Tongue (tissue), 3 donors: Measurements from ENCODE around the gene LRRC47. TPM values are rescaled to one million over a fixed set of nuclear protein-coding genes. Genes with fewer than 3 reads are reported as not detected.

Experiments
- DNase-seq: peaks from one replicate; pipeline ENCODE4 v3.0.0-alpha.2; 2015
- small RNA-seq: library from RNA; depleted of rRNA; stranded (forward); fragments of <200 nt; gene quantifications from one replicate; pipeline ENCODE3, GENCODE V24; 2014; ENCODE audit warnings: low replicate concordance
- total RNA-seq: library from RNA; depleted of rRNA; stranded (reverse); fragments of >200 nt; gene quantifications from one replicate; pipeline ENCODE4 v1.2.3, GENCODE V29; 2014

Gene LRRC47
- total RNA-seq, 1 donor from 2014 or later = 43.3 TPM

DNA sequence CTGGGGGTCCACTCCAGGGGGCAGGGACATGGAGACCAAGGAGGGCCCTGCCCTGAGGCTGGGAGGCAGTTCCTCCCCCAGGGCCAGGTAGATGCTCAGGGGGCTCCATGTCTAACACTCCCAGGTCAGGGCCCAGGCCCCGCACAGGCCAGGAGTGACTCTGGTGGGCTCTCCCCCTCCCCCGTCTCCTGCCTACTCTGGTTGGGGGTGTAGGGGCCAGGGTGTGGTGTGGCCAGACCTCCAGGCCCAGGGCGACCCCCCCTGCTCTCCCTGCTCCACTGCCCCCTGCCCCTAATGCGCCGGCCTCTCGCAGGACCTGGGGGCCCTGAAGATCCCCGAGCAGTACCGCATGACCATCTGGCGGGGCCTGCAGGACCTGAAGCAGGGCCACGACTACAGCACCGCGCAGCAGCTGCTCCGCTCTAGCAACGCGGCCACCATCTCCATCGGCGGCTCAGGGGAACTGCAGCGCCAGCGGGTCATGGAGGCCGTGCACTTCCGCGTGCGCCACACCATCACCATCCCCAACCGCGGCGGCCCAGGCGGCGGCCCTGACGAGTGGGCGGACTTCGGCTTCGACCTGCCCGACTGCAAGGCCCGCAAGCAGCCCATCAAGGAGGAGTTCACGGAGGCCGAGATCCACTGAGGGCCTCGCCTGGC is 63.7 kb downstream of the LRRC47 start:
- DNase-seq = no peak

DNA sequence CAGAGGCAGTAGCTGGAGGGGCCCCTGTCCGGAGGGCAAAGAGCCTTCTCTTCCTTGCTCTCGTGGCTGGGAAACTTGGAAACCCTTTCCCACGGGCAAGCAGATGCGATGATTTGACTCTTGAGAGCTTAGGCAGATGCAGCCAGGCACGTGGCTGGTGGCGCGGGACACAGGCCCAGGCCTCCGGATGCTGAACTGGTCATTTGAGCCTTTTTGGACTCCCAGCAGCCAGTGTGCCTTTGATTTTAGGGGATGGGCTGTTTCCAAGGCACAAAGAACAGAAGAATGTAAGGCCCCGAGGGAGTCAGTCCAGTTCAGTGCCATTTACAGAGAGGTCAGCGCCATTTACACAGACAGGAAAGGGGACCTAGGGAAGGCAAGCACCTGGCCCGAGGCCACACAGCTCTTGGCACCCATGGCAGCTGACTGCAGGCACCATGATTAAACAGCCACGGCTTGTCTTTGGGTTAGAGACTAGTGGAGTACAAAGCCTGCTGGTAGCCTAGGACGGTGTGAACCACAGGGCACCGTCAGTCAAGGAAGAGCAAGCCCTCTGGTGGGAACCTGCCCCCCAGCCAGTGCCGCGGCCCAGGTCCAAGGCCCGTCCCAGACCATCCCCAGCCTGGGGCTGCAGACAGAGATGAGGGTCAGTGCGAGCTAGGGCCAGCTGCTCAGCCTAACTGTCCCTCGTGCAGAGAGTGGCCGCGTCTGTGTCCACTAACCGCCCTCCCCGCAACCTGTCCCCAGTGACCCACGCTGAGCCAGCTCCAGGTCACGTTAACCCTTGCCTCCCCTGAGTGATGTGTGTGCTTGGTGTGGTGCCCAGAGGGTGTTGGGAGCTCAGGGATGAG is 64.5 kb downstream of the LRRC47 start:
- no peak for DNase-seq

DNA sequence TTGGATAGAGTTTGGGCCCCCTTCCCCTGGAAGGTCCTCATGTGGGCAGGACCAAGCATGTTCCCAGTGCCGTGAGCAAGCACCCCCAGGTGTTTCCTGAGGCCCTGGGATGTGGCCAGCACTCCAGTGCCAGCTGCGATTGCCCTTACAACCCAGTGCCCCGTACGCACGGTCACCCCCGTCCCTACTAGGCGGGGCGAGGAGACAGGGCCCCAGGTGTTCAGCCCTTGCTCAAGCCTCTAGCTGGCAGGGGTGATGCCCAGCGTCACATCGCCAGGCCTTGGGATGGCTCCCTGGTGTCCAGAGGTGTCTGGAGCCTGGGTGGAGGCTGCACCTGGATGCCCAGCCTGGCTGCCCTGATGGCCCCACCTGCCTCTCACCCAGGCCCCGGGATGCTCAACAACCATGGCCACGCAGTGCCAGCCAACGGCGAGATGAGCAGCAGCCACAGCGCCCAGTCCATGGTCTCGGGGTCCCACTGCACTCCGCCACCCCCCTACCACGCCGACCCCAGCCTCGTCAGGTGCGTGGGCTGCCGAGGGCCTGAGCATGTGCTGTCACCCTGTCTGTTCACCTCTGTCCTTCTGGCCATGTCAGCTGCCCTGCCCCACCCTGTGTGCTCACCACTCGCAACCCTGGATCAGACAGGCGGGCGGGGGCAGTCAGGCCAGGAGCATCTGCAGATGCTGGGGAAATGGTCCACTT is 65.6 kb downstream of the LRRC47 start:
- DNase-seq = no peak

DNA sequence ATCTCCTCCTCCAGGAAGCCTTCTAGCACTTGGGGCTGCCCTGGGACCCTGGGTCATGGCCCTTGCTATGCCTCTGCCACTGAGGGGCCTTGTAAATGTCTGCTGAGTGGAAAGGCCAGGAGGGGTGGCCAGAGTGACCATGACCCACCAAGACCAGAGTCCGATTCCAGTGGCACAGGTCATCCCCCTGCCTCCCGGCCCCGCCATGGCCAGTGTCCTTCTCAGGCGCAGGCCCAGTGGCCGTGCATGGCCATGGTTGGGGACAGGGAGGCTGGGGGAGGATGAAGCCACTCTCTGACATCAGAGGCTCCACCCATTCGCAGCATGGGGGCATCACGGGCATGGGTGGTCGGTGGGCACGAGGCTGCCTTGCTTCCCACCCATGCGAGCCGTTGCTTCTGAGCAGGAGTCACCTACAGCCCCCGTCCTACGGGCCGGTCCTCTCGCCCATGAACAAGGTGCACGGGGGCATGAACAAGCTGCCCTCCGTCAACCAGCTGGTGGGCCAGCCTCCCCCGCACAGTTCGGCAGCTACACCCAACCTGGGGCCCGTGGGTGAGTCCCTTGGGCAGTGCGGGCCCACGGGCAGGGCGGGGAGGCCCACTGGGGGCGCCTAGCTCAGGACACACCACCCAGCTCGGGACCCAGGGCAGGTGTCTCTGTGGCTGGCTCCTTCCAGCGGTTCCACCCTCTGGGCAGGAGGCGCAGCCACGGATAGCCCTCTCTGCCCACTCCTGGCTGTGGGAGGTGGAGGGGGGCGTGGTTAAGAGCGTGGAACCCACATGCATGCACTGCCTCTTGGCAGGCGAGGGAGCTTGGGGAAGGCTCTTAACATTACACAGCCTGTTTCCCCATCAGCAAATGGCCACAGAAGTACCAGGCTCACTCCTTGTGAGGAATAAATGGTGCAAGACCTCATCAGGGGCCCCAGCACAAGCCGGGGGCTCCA is 66.4 kb downstream of the LRRC47 start:
- DNase-seq = no peak

Small RNA genes within 50 kb of the gene (small RNA-seq; reads per million reads assigned to genes)
- gene RF02197 = not detected
- gene RN7SL574P = not detected

Other genes starting within 250 kb of the LRRC47 start
- gene MEGF6, start 185.0 kb downstream of the LRRC47 start, total RNA-seq = 33.6 TPM
- gene TPRG1L, start 171.5 kb downstream of the LRRC47 start, total RNA-seq = 24.7 TPM
- gene WRAP73, start 146.4 kb downstream of the LRRC47 start, total RNA-seq = 25.4 TPM
- 6.1 TPM for gene TP73, start 144.0 kb downstream of the LRRC47 start, total RNA-seq
- gene CCDC27, start 44.0 kb downstream of the LRRC47 start, total RNA-seq = not detected
- gene SMIM1, start 23.7 kb downstream of the LRRC47 start, total RNA-seq = 5.7 TPM
- 36.5 TPM for gene CEP104, start 60.7 kb upstream of the LRRC47 start, total RNA-seq
- 7.8 TPM for gene DFFB, start 61.0 kb upstream of the LRRC47 start, total RNA-seq
- 18.3 TPM for gene C1orf174, start 103.8 kb upstream of the LRRC47 start, total RNA-seq